ENCODE data around the gene GAA.

GAA gene

GRCh38 chr17:80117491-80118401, 16.4 kb downstream of the GAA start:
- Mint-ChIP-seq H3K27ac (no peak overlapping the region), H3K4me3 (no peak overlapping the region), H3K4me1 (no peaks in the 10 kb centered on the region), H3K27me3 (no peaks in the 10 kb centered on the region), H3K9me3 (peaks cover 0 to 8% of the 10 kb centered on the region in 2 donors)
- DNase-seq: no peak
- peak; percentile 31 for ATAC-seq

- DNase-seq: no peak
- H3K4me3 Mint-ChIP-seq: no peak overlapping the region
- ATAC-seq: no peak
- H3K4me1 Mint-ChIP-seq: no peaks in the 10 kb centered on the region
- peaks cover 0 to 8% of the 10 kb centered on the region in 2 donors for H3K9me3 Mint-ChIP-seq
- no peaks in the 10 kb centered on the region for H3K27me3 Mint-ChIP-seq
- no peak overlapping the region for H3K27ac Mint-ChIP-seq
Observed at GRCh38 chr17:80118601-80119270, 17.4 kb downstream of the GAA start.

GRCh38 chr17:80119271-80119791, 17.9 kb downstream of the GAA start:
- no peak overlapping the region for H3K27ac Mint-ChIP-seq
- peaks cover 0 to 8% of the 10 kb centered on the region in 2 donors for H3K9me3 Mint-ChIP-seq
- H3K27me3 Mint-ChIP-seq: peaks cover 4% of the 10 kb centered on the region
- H3K4me1 Mint-ChIP-seq: no peaks in the 10 kb centered on the region
- ATAC-seq (no peak), DNase-seq (no peak)
- H3K4me3 Mint-ChIP-seq: no peak overlapping the region

GRCh38 chr17:80119839-80120238, 18.5 kb downstream of the GAA start:
- no peaks in the 10 kb centered on the region for H3K4me1 Mint-ChIP-seq
- H3K9me3 Mint-ChIP-seq: peaks cover 0 to 8% of the 10 kb centered on the region in 2 donors
- peaks cover 9% of the 10 kb centered on the region for H3K27me3 Mint-ChIP-seq
- H3K4me3 Mint-ChIP-seq: no peak overlapping the region
- no peak overlapping the region for H3K27ac Mint-ChIP-seq
- DNase-seq (no peak), ATAC-seq (peak; percentile 24)

DNA sequence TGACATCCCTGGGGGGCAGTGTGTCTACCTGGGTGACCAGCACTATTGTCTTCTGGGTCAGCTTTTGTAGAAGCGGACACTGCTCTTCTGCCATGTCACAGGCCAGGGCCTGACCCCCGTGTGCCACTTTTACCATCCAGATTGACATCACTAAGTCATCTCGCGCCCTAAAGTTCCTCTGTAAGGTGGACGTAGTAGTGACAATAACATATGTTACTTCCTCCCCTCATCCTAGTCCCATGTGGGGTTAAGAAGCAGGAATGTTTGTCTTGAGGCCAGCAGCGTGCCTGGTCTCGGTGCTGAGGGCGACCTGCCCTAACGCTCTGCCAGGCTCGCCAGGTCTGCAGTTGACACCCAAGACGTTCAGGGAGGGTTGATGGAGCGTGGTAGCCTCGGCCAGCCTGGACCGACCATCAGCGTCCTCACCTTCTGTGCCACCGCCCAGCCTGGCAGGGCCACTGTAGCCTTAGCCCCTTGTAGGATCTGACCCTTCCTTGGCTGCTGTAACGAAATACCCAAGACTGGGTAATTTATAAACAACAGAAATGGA, 20.7 kb downstream of the GAA start:
- ATAC-seq (no peak), DNase-seq (no peak)
- H3K4me1 Mint-ChIP-seq: no peaks in the 10 kb centered on the region
- H3K4me3 Mint-ChIP-seq: no peak overlapping the region
- no peak overlapping the region for H3K27ac Mint-ChIP-seq
- H3K27me3 Mint-ChIP-seq: peaks cover 18% of the 10 kb centered on the region
- H3K9me3 Mint-ChIP-seq: no peaks in the 10 kb centered on the region

DNA sequence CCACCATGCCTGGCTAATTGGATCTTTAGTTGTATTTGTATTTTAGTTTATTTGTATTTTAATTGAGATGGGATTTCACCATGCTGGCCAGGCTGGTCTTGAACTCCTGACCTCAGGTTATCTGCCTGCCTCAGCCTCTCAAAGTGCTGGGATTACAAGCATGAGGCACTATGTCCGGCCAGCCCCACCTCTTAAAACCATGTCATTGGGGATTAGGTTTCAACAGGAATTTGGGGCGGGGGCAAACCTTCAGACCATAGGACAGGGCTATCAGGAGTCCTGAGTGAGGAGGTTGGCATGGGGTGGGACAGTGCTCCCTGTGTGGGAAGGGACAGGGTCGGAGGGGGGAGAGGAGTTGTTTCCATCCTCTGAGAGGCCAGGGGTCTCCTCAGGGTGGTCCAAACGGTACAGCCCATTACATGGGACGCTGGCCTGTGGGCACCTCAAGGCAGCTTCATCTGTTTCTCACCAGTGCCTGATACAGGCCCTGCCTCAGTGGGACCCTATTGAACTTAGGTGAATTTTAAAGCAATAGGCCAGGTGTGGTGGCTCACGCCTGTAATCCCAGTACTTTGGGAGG, 21.6 kb downstream of the GAA start:
- DNase-seq (no peak), ATAC-seq (no peak)
- Mint-ChIP-seq H3K4me1 (no peaks in the 10 kb centered on the region), H3K27ac (no peak overlapping the region), H3K4me3 (no peak overlapping the region), H3K9me3 (no peaks in the 10 kb centered on the region), H3K27me3 (peaks cover 23% of the 10 kb centered on the region)

GRCh38 chr17:80123791-80124190, 22.4 kb downstream of the GAA start:
- Mint-ChIP-seq H3K27ac (no peak overlapping the region), H3K4me1 (no peaks in the 10 kb centered on the region), H3K27me3 (peaks cover 31% of the 10 kb centered on the region), H3K9me3 (no peaks in the 10 kb centered on the region), H3K4me3 (no peak overlapping the region)
- ATAC-seq: no peak
- no peak for DNase-seq

GRCh38 chr17:80124351-80124981, 23.1 kb downstream of the GAA start:
- no peaks in the 10 kb centered on the region for H3K9me3 Mint-ChIP-seq
- H3K4me1 Mint-ChIP-seq: no peaks in the 10 kb centered on the region
- peaks cover 38% of the 10 kb centered on the region for H3K27me3 Mint-ChIP-seq
- H3K27ac Mint-ChIP-seq: no peak overlapping the region
- ATAC-seq (no peak), DNase-seq (no peak)
- no peak overlapping the region for H3K4me3 Mint-ChIP-seq

DNA sequence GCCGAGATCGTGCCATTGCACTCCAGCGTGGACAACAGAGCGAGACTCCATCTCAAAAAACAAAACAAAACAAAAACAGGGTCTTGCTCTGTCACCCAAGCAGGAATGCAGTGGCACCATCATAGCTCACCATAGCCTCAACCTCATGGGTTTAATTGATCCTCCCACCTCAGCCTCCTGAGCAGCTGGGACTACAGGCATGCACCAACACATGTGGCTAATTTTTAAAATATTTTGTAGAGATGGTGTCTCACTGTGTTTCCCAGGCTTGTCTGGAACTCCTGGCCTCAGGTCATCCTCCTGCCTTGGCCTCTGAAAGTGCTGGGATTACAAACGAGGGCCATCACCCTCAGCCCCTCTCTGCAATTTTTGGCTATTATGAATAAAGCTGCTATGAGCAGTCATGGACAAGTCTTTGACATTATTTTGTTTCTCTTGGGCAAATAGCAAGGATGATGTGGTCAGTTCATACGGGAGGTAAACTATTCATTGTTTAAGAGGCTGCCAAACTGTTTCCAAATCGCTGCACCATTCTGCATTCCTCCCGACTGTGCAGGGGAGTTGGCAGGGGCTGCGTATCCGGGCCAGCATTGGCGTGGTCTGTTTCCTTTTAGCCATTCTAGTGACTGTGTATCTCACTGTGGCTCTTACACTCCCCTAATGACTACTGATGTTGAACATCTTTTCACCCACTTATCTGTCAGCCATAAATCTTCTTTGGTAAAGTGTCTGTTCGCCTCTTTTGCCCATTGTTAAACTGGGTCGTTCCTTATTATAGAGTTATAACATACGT, 24.5 kb downstream of the GAA start:
- ATAC-seq: no peak
- no peak overlapping the region for H3K4me3 Mint-ChIP-seq
- H3K9me3 Mint-ChIP-seq: no peaks in the 10 kb centered on the region
- H3K27me3 Mint-ChIP-seq: peaks cover 46% of the 10 kb centered on the region
- no peaks in the 10 kb centered on the region for H3K4me1 Mint-ChIP-seq
- no peak overlapping the region for H3K27ac Mint-ChIP-seq
- DNase-seq: no peak

GRCh38 chr17:80126449-80126715, 25.0 kb downstream of the GAA start:
- no peak for DNase-seq
- Mint-ChIP-seq H3K27ac (no peak overlapping the region), H3K9me3 (no peaks in the 10 kb centered on the region), H3K27me3 (peaks cover 46% of the 10 kb centered on the region), H3K4me3 (no peak overlapping the region), H3K4me1 (no peaks in the 10 kb centered on the region)
- no peak for ATAC-seq

DNA sequence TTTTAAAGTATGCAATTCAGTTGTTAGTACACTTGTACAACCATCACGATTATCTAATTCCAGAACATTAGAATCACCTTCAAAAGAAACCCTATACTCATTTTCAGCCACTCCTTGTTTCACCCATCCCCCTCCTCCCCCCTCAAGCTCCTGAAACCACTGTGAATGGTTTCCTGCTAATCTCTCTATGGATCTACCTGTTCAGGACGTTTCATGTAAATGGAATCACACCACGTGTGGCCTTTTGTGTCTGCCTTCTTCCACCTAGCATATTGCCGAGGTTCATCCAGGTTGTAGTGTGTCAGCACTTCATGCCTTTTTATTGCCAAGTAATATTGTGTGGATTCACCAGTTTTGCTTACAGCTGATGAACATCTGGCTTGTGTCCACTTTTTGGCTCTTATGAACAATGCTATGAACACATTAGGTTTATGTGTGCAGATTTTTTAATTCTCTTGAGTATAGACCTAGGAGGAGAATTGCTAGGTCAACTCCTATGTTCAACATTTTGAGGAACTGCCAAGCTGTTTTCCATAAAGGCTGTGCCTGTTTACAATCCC, 27.7 kb downstream of the GAA start:
- no peak overlapping the region for H3K4me3 Mint-ChIP-seq
- H3K4me1 Mint-ChIP-seq: no peaks in the 10 kb centered on the region
- no peak for DNase-seq
- no peak for ATAC-seq
- H3K9me3 Mint-ChIP-seq: no peaks in the 10 kb centered on the region
- peaks cover 45% of the 10 kb centered on the region for H3K27me3 Mint-ChIP-seq
- no peak overlapping the region for H3K27ac Mint-ChIP-seq

- no peak overlapping the region for H3K27ac Mint-ChIP-seq
- H3K4me3 Mint-ChIP-seq: no peak overlapping the region
- DNase-seq (no peak), ATAC-seq (no peak)
- no peaks in the 10 kb centered on the region for H3K4me1 Mint-ChIP-seq
- no peaks in the 10 kb centered on the region for H3K9me3 Mint-ChIP-seq
- peaks cover 35% of the 10 kb centered on the region for H3K27me3 Mint-ChIP-seq
Observed at GRCh38 chr17:80130992-80131391, 29.6 kb downstream of the GAA start.

- no peak overlapping the region for H3K27ac Mint-ChIP-seq
- DNase-seq (no peak), ATAC-seq (no peak)
- no peaks in the 10 kb centered on the region for H3K9me3 Mint-ChIP-seq
- H3K27me3 Mint-ChIP-seq: peaks cover 22% of the 10 kb centered on the region
- H3K4me3 Mint-ChIP-seq: no peak overlapping the region
- H3K4me1 Mint-ChIP-seq: no peaks in the 10 kb centered on the region
Observed at GRCh38 chr17:80132906-80133625, 31.7 kb downstream of the GAA start.

GRCh38 chr17:80133626-80133970, 32.2 kb downstream of the GAA start:
- DNase-seq (no peak), ATAC-seq (no peak)
- H3K9me3 Mint-ChIP-seq: no peaks in the 10 kb centered on the region
- peaks cover 17% of the 10 kb centered on the region for H3K27me3 Mint-ChIP-seq
- no peaks in the 10 kb centered on the region for H3K4me1 Mint-ChIP-seq
- no peak overlapping the region for H3K4me3 Mint-ChIP-seq
- H3K27ac Mint-ChIP-seq: no peak overlapping the region

All from stimulated activated naive CD8-positive, alpha-beta T cell treated with anti-CD3 and anti-CD28 coated beads, Interleukin-15, amount 100 ng/mL, for 72 hours (primary cell).